ENCODE results near the gene CCP110.

The CCP110 gene

GRCh38 chr16:19589106-19589505 lies 65.4 kb downstream of the CCP110 start:
- in situ Hi-C loops (cut with MboI; ENCODE audit: low sequenced_read_pairs): no loop called here

GRCh38 chr16:19589771-19590302 lies 66.1 kb downstream of the CCP110 start:
- in situ Hi-C loops (cut with MboI; ENCODE audit: low sequenced_read_pairs): loop anchor here (10.0 kb wide), 1 partner anchor 295 kb away; the partner anchor contains the start of gene GPRC5B

- in situ Hi-C loops (cut with MboI; ENCODE audit: low sequenced_read_pairs): loop anchor here (10.0 kb wide), 1 partner anchor 290 kb away; the partner anchor contains the start of gene GPRC5B
Observed at GRCh38 chr16:19595043-19595767, 71.5 kb downstream of the CCP110 start.

GRCh38 chr16:19598805-19599510 lies 75.2 kb downstream of the CCP110 start:
- in situ Hi-C loops (cut with MboI; ENCODE audit: low sequenced_read_pairs): loop anchor here (10.0 kb wide), 1 partner anchor 286 kb away; the partner anchor contains the start of gene GPRC5B

- in situ Hi-C loops (cut with MboI; ENCODE audit: low sequenced_read_pairs): loop anchor here (10.0 kb wide), 1 partner anchor 285 kb away; the partner anchor contains the start of gene GPRC5B
Observed at GRCh38 chr16:19599968-19600716, 76.4 kb downstream of the CCP110 start.

- in situ Hi-C loops (cut with MboI; ENCODE audit: low sequenced_read_pairs): no loop called here
Observed at GRCh38 chr16:19601083-19601976, 77.6 kb downstream of the CCP110 start.
